ENCODE results near the gene CREB5. TPM values are rescaled to one million over a fixed set of nuclear protein-coding genes. Genes with fewer than 3 reads are reported as not detected.

Gene CREB5
- total RNA-seq, 1 experiment from 2014 or later: 5.2 TPM

GRCh38 chr7:28516390-28517172 lies 104.3 kb downstream of the CREB5 start:
- ChIA-PET CTCF (no interaction called here), POLR2A (ENCODE audit: unreplicated experiment) (no interaction called here)
- Histone ChIP-seq H3K27ac (ENCODE audit: low read length) (no peak overlapping the region), H3F3A (ENCODE audit: low read length, unreplicated experiment) (no peaks in the 10 kb centered on the region), H3K4me1 (ENCODE audit: insufficient read depth, low read length) (no peaks in the 10 kb centered on the region), H3K9me3 (ENCODE audit: low read length) (no peaks in the 10 kb centered on the region), H3K4me2 (ENCODE audit: low read length) (no peak overlapping the region), H3K36me3 (ENCODE audit: low read depth, low read length) (no peaks in the 10 kb centered on the region), H2AFZ (ENCODE audit: low read length) (no peak overlapping the region), H4K20me1 (ENCODE audit: low read length) (no peaks in the 10 kb centered on the region), H3K9me2 (replicated peaks; ENCODE audit: low read length) (no peaks in the 10 kb centered on the region), H3K9ac (ENCODE audit: low read length) (no peak overlapping the region), H3K79me2 (ENCODE audit: low read length) (no peaks in the 10 kb centered on the region), H3K27me3 (ENCODE audit: low read length) (no peaks in the 10 kb centered on the region; the same call in 1 of the 2 replicates), H3K4me3 (ENCODE audit: low read length) (no peak overlapping the region)
- DNase-seq (no peak), ATAC-seq (no peak)
- intact Hi-C loops (cut with micrococcal nuclease): no loop called here
- no TSS peak for BruUV-seq (replicated peaks)
- TF ChIP-seq, protein P1, sequence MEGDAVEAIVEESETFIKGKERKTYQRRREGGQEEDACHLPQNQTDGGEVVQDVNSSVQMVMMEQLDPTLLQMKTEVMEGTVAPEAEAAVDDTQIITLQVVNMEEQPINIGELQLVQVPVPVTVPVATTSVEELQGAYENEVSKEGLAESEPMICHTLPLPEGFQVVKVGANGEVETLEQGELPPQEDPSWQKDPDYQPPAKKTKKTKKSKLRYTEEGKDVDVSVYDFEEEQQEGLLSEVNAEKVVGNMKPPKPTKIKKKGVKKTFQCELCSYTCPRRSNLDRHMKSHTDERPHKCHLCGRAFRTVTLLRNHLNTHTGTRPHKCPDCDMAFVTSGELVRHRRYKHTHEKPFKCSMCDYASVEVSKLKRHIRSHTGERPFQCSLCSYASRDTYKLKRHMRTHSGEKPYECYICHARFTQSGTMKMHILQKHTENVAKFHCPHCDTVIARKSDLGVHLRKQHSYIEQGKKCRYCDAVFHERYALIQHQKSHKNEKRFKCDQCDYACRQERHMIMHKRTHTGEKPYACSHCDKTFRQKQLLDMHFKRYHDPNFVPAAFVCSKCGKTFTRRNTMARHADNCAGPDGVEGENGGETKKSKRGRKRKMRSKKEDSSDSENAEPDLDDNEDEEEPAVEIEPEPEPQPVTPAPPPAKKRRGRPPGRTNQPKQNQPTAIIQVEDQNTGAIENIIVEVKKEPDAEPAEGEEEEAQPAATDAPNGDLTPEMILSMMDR (conservative IDR thresholded peaks at IDR 0.05; ENCODE audit: low read depth, low read length): no peak
- TF ChIP-seq EZH2 (IDR thresholded peaks at IDR 0.05; ENCODE audit: low read length, unreplicated experiment): no peak
- TF ChIP-seq EZH2phosphoT487 (IDR thresholded peaks at IDR 0.05; ENCODE audit: borderline replicate concordance, low read length): no peak

GRCh38 chr7:28517206-28517605 lies 104.9 kb downstream of the CREB5 start:
- Histone ChIP-seq H3K9ac (ENCODE audit: low read length) (no peak overlapping the region), H3K4me3 (ENCODE audit: low read length) (no peak overlapping the region), H2AFZ (ENCODE audit: low read length) (no peak overlapping the region), H3K36me3 (ENCODE audit: low read depth, low read length) (no peaks in the 10 kb centered on the region), H3K27me3 (ENCODE audit: low read length) (no peaks in the 10 kb centered on the region; the same call in 1 of the 2 replicates), H3K9me3 (ENCODE audit: low read length) (no peaks in the 10 kb centered on the region), H3K4me1 (ENCODE audit: insufficient read depth, low read length) (no peaks in the 10 kb centered on the region), H3K9me2 (replicated peaks; ENCODE audit: low read length) (no peaks in the 10 kb centered on the region), H3F3A (ENCODE audit: low read length, unreplicated experiment) (no peaks in the 10 kb centered on the region), H3K79me2 (ENCODE audit: low read length) (no peaks in the 10 kb centered on the region), H3K27ac (ENCODE audit: low read length) (no peak overlapping the region), H3K4me2 (ENCODE audit: low read length) (no peak overlapping the region), H4K20me1 (ENCODE audit: low read length) (no peaks in the 10 kb centered on the region)
- DNase-seq (no peak), ATAC-seq (no peak)
- intact Hi-C loops (cut with micrococcal nuclease): no loop called here
- TF ChIP-seq, protein P1 (conservative IDR thresholded peaks at IDR 0.05; ENCODE audit: low read depth, low read length): no peak
- no peak for TF ChIP-seq EZH2 (IDR thresholded peaks at IDR 0.05; ENCODE audit: low read length, unreplicated experiment)
- TF ChIP-seq EZH2phosphoT487 (IDR thresholded peaks at IDR 0.05; ENCODE audit: borderline replicate concordance, low read length): no peak
- ChIA-PET CTCF (no interaction called here), POLR2A (ENCODE audit: unreplicated experiment) (no interaction called here)
- no TSS peak for BruUV-seq (replicated peaks)

DNA sequence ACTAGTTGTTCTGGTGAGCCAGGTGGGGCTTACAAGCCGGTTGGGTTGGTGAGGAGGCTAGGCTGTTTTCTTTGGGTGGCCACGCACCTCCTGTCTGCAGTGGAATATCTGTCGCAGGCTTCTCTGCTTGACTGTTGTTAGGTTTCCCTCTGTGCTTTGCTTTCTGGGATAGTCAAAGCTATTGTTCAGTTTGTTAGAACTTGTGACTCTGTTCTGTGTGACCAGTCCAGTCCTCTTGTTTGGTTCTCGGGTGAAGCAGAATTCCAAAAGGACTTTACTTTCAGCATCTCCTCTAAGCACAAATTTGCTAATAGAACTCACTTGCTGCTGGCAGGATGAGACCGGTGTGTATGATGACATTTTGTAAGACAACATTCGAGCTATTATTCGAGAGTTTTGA lies 105.3 kb downstream of the CREB5 start:
- no peak overlapping the region for H3K4me2 ChIP-seq (ENCODE audit: low read length)
- no TSS peak for BruUV-seq (replicated peaks)
- H3K9ac ChIP-seq (ENCODE audit: low read length): no peak overlapping the region
- no peaks in the 10 kb centered on the region for H4K20me1 ChIP-seq (ENCODE audit: low read length)
- no peaks in the 10 kb centered on the region for H3K79me2 ChIP-seq (ENCODE audit: low read length)
- TF ChIP-seq EZH2phosphoT487 (IDR thresholded peaks at IDR 0.05; ENCODE audit: borderline replicate concordance, low read length) (no peak), EZH2 (IDR thresholded peaks at IDR 0.05; ENCODE audit: low read length, unreplicated experiment) (no peak)
- TF ChIP-seq, protein P1 (conservative IDR thresholded peaks at IDR 0.05; ENCODE audit: low read depth, low read length): no peak
- no peak for DNase-seq
- no peak for ATAC-seq
- intact Hi-C loops (cut with micrococcal nuclease): no loop called here
- ChIA-PET CTCF (no interaction called here), POLR2A (ENCODE audit: unreplicated experiment) (no interaction called here)
- no peaks in the 10 kb centered on the region for H3K36me3 ChIP-seq (ENCODE audit: low read depth, low read length)
- H3K27ac ChIP-seq (ENCODE audit: low read length): no peak overlapping the region
- no peak overlapping the region for H3K4me3 ChIP-seq (ENCODE audit: low read length)
- no peaks in the 10 kb centered on the region for H3K4me1 ChIP-seq (ENCODE audit: insufficient read depth, low read length)
- H2AFZ ChIP-seq (ENCODE audit: low read length): no peak overlapping the region
- H3K27me3 ChIP-seq (ENCODE audit: low read length): no peaks in the 10 kb centered on the region; the same call in 1 of the 2 replicates
- no peaks in the 10 kb centered on the region for H3K9me2 ChIP-seq (replicated peaks; ENCODE audit: low read length)
- H3F3A ChIP-seq (ENCODE audit: low read length, unreplicated experiment): no peaks in the 10 kb centered on the region
- H3K9me3 ChIP-seq (ENCODE audit: low read length): no peaks in the 10 kb centered on the region

Data from PC-3 (cell line).